Pulmonary artery endothelial cell (primary cell): ENCODE results near the gene CCDC71. TPM values are rescaled to one million over a fixed set of nuclear protein-coding genes. Genes with fewer than 3 reads are reported as not detected.

Source experiments
- DNase-seq: peaks from one replicate; pipeline ENCODE4 v3.0.0-alpha.2; 2011; ENCODE audit warnings: low read depth, low spot score
- total RNA-seq: library from RNA; depleted of rRNA; stranded (reverse); fragments of >200 nt; gene quantifications from 2 replicates; pipeline ENCODE4 v1.2.3, GENCODE V29; 2014

Gene CCDC71
- total RNA-seq = 16.1 and 20.1 TPM in 2 replicates

DNA sequence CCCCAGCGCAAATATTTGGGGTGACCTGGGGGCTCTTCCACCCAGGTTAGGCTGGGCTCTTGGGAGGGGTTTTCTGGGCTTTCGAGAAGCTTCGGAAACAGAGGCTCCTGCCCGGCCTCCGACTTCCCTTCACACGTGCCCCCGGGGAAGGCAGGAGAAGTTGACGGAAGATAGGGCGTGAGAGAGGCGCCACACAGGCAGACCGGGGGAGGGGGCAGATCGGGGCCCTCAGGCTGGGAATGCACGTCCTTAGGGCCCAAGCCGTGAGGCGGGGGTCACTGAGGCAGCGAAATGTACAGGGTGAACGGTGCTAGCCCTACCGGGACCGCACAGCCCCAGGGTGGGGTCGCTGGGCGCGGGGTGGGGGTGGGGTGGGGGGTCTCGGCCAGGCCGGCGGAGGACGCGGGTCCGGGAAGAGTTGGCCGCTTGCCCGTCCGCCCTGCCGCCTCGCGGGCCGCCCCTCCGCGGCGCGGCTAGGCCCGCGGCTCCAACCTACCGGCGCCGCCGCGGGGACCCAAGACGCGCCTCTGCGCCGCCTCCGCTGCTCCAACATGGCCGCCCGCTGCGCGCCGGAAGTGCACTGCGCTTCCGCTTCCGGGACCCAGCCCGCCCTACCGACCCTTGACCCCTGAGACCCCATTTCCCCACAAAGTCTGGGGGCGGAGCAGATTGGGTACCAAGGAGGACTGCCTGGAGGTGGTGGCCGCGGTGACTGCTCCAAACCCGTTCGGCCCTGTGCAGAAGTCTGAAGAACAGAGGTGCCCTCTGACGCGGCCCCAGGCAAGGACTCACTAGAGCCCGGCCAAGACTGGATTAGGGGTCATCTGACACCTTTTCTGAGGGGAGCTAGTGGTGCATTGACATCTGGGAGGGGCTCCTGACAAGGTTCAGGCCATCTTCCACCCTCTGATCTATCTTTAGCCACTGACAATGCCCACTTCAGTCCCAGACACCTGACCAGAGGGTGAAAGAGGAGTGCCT is at the start of gene CCDC71:
CCDC71 (minus strand) TSS at position 561 of the 981 bp plus-strand sequence. CDS start 2,123 bp downstream, outside the sequence.
- peak; percentile 26 for DNase-seq

DNA sequence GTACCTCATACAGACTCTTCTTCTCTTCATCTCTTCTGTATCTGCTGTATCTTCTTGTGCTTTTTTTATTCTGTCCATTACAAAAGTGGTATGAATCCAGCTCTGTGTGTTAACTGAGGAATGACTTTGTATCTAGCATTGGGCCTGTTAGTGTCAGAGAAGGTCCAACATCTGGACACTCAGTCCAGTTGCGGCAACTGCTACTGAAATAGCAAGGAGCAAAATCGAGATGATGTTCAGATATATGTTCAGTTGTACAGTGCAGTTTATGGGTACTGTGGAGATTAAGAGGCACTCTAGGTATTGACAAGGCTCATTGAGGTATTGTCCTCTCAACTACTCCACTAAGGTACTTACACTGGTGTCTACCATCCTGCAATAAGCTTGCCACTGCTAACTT is 47.9 kb upstream of the CCDC71 start:
- DNase-seq = no peak

DNA sequence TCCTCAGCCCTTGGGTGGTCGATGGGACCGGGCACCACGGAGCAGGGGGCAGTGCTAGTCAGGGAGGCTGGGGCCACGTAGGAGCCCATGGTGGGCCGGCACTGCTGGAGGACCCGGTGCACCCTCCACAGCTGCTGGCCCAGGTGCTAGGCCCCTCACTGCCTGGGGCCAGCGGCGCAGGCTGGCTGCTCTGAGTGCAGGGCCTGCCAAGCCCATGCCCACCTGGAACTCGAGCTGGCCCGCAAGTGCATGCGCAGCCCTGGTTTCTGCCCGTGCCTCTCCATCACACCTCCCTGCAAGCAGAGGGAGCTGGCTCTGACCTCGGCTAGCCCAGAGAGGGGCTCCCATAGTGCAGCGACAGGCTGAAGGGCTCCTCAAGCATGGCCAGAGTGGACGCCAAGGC is 47.4 kb upstream of the CCDC71 start:
- DNase-seq = no peak

DNA sequence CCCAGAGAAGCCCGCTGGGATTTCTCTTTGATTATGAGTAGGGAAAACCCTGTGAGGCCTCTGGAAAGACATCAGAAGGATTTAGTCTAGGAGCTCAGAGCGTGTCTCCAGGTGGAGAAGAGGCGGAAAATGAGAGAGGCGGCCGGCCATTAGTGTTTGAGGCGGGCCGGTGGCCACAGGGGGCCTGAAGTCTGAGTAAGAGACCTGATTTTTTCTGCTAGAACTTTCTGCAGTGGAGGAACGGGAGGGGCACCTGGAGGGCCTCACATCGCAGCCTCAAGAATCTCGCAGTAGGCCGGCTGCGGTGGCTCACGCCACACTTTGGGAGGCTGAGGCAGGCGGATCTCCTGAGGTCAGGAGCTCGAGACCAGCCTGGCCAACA is 33.8 kb upstream of the CCDC71 start:
- no peak for DNase-seq

DNA sequence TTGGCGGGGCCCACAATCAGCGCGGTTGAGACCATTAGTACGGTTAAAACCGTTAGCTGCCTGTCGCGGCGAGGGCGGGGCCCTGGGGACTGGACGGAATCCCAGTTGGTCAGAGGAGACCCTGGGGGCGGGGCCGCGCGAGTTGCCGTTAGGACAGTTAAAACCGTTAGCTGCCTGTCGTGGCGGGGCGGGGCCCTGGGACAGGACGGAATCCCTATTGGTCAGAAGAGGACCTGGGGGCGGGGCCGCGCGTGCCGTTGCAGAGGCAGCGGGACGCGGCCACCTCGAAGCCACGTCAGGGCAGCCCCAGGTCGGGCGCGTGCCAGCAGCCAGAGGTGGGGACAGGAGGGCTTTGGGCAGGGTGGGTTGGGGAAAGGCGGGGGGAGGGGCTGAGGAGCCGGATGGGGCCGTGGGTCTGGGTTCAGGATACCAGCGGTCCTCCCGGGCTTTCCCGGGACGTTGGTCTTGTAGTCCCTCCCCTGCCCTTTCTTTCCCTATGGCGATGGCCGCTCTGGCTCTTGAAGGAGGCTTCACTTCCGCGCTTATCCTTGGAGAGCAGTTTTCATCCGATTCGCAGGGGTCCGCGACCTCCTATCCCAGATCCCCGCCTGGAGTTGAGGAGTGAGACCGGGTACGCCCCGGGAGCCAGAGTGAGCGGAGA is 33.2 kb upstream of the CCDC71 start:
- peak; percentile 17 for DNase-seq

DNA sequence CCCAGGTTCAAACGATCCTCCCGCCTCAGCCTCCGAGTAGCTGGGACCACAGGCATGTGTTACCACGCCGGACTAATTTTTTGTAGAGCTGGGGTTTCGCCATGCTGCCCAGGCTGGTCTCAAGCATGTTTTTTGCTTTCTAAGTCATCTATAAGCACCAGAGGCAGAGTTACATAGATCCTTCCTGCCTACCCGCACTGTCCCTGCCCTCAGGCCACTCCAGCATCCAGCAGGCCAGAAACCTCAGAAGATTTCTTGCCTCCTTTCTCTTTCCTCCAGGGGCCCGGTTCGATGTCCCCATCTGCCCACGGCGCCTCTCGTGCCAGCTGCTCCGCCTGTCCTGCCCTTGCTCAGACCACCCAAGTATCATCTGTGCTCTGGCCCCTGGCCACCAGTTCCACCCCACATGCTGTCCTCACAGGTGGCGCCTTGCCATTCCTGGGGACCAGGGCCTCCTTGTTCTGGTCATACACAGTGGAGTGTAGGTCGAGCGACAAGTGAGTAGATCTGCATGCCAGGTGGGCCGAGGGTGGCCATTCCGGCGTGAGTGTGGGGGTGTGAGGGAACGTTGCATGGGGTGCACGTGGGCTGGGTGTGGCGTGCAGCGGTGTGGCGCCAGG is 32.6 kb upstream of the CCDC71 start:
- no peak for DNase-seq

DNA sequence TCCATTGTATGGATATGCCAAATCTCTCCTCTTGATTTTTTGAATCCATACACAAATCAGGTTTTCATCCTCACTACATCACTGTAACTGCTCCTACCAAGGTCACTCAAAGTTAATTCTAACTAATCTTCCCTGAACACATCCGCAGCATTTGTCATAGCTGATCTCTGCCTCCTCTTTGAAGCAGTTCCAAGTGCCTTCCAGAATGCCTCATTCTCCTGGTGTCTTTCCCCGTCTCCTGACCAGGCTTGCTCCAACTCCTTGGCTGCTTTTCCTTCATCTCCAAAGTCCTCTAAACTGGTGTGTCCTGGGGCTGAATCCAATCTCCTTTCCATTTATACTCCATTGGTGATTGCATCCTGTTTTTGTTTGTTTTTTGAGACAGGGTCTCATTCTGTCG is 32.0 kb upstream of the CCDC71 start:
- no peak for DNase-seq

DNA sequence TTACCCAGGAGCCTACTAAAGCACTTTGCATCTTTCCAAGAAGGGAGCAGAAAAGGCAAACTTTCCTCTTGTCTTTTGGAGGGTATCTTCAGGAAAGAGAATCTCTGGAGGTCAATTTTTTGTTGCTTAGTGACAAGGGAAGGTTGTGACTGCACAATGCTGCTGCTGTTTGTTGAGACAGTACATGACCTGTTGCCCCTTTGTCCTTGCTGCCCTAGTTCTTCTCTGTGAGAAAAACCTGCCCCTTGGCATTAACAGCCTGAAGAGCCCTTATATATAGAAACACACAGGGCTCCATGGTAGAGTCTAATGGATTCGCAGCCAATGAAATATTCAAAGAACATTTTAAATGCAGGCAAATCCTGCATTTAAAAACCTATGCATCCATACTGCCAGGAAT is 25.6 kb upstream of the CCDC71 start:
- no peak for DNase-seq

DNA sequence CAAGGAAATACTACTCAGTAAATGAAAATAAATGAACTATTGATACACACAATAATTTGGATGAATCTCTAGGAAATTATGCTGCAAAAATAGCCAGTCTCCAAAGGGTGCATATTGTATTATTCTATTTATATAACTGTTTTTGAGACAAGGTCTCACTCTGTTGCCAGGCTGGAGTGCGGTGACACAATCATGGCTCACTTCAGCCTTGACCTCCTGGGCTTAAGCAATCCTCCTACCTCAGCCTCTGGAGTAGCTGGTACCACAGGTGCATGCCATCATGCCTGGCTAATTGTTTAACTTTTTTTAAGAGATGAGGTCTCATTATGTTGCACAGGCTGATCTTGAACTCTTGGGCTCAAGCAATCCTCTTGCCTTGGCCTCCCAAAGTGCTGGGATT is 17.7 kb upstream of the CCDC71 start:
- DNase-seq = no peak

DNA sequence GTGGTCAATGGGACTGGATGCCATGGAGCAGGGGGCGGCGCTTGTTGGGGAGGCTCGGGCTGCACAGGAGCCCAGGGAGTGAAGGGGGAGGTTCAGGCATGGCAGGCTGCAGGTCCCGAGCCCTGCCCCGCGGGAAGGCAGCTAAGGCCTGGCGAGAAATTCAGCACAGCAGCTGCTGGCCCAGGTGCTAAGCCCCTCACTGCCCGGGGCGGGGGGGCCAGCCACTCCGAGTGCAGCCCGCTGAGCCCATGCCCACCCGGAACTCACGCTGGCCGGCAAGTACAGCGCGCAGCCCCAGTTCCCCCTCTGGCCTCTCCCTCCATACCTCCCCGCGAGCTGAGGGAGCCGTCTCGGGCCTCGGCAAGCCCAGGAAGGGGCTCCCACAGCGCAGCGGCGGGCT is 16.6 kb upstream of the CCDC71 start:
- DNase-seq = no peak

DNA sequence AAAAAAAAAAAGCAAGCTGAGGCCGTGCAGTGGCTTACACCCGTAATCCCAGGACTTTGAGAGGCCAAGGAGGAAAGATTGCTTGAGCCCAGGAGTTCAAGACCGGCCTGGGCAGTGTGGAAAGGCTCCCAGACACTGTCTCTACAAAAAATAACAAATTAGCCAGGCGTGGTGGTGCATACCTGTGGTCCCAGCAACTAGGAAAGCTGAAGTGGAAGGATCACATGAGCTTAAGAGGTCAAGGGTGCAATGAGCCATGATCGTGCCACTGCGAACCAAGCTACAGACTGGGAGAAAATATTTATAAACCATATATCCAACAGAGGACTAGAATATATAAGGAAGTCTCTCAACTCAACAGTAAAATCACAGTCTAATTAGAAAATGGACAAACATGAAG is 15.2 kb upstream of the CCDC71 start:
- no peak for DNase-seq

DNA sequence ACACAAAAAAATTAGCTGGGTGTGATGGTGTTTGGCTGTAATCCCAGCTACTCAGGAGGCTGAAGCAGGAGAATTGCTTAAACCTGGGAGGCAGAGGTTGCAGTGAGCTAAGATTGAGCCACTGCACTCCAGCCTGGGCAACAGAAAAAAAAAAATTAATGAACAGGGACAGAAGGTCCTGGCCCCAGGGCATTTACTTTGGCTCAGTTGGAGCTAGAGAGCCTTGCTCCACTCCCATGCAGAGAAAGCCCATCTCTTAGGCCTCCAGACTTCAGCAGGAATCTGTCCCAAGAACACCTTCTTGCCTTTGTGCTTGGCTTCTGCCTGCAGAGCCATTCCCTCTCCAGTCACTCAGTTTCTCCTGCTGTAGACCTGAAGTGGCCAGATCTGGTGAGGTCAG is 14.0 kb upstream of the CCDC71 start:
- no peak for DNase-seq

DNA sequence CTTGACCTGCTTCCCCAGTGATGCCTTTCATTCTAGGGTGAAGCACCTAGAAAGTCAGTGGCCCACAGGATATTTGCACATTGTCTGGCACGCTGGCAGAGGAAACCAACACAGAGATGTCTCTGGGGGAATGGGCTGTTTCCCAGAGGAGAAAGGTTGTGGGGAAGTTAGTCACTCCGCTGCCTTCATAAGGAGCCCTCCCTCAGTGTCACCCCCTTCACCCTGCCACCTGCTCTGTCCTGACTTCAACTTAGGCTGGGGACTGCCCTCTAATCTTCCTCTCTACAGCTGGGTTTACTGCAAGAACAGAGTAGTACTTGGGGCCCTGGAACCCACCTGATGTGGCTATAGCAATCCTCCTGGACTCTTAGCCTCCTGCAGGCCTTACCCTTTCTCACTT is 10.9 kb upstream of the CCDC71 start:
- DNase-seq = no peak

DNA sequence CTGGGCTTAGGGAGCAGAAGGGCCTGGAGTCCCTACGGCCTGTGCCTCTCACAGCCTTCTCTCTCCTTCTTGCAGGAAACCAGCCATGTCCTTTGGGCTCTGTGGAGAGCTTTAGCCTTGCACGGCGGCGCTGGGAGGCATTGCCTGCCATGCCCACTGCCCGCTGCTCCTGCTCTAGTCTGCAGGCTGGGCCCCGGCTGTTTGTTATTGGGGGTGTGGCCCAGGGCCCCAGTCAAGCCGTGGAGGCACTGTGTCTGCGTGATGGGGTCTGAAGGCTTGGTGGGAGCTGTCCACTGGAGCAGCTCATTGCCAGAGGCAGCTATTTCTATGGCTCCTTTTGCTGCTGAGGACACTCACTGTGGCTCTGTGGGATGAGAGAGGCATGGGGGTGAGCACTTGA is 9.4 kb upstream of the CCDC71 start:
- no peak for DNase-seq

DNA sequence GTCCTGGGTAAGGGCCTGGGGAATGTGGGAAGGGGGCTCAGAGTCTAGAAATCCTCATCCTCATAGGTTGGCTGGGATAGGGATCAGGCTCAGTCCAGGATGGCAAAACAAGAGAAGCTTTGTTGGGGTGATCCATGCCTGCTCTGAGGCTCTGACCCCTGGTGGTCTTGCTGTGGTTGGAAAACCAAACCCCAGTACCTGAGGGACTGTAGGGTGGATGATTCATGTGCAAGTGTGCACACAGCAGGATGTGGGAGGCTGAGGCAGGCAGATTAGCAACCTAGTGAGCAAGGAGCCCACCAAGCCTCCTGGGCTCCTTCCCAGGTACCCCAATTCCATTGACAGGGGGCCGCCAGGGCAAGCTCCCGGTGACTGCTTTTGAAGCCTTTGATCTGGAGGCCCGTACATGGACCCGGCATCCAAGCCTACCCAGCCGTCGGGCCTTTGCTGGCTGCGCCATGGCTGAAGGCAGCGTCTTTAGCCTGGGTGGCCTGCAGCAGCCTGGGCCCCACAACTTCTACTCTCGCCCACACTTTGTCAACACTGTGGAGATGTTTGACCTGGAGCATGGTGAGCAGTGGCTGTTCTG is 8.4 kb upstream of the CCDC71 start:
- no peak for DNase-seq

DNA sequence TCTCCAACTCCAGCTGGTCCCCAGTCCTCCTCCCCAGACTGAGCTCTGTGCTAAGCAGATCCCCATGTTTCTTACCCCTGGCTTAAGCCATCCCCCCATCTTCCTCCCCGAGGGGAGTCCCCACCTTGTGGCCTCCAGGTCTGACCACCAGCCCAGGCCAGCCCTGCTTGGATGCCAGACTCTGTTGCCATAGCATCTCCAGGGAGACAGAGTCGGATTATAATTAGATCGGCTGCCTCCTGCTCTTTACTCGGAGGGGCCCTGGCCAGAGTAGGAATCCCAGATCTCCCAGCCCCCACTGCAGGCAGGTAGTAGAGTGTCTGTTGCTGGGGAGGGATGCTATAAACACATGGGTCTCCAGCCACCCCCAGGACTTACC is 7.7 kb upstream of the CCDC71 start:
- DNase-seq = no peak

DNA sequence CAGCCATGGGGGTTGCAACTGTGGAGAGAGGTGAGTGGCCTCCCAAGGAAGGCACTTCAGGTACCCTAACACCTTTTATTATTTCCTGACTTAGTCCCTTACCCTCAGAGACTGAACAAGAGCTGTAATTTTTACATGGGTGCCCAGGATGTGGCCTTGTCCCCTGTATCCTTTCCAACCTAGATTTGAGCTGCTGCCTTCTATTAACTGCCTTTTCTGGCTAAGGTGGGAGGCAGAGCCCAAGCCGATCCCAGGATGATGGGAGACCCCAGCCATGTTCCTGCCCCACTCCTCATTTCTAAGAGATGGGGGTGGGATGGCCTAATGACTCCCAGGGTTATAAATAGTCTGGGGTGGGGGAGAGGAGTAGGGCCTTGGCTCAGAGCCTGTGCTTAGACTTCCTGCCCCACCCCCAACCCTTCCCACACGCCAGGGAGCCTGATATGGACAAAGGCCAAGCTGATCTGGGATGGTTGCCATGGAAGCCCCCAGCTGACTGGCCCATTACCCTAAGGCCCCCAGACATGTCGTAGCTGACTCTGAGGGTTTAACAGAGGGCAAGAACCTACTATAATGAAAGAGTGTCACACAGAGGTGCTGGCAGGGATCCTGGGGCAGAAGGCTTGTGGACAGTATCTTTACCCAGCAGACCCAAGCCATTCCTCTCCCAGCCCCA is 7.1 kb upstream of the CCDC71 start:
- DNase-seq = peak; percentile 19

DNA sequence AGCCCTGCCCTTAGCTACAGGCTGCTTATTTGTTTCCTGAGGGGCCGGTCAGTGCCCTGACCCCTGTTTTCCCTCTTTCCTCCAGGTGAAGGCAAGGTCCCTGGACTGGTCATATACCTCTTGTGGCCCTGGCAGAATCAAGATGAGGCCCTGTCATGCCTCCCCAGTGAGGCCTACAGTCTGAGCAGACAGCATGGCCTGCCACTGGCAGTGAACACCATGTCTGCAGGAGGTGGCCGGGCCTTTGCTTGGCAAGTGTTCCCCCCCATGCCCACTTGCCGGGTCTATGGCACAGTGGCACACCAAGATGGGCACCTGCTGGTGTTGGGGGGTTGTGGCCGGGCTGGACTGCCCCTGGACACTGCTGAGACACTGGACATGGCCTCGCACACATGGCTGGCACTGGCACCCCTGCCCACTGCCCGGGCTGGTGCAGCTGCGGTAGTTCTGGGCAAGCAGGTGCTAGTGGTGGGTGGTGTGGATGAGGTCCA is 6.5 kb upstream of the CCDC71 start:
- no peak for DNase-seq

DNA sequence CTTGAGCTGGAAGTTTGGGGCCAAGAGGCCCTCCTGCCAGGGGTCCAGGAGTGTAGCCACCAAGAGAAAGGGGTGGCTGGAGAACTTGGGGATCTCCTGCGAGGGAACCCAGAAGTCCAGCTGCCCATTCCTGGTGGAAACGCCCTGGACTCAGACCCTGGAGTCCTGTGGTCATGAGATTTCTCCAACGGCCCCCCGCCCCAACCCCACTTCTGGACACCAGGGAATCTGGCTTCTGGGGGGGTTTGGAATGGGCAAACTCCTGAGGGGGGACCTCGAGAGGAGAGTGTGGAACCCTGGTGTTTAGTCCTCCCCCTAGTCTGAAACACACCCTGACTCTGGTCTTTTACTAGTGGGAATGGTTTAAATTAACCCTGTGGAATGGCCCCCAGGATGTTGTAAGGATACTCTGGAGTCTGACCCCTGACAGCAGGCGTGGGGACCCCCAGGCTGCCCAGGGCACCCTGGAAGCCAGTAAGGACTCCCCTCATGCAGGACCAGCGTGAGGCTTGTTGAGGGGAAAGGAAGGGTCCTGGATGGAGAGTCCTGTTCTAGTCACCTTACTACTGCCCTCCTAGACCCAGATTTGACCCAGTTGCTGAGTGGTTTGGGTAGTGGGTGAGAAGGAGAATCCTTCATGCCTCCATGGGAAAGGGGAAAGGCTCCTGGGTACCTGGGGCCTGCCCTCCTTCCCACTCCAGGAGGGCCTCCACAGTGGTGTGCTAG is 5.8 kb upstream of the CCDC71 start:
- DNase-seq = no peak

DNA sequence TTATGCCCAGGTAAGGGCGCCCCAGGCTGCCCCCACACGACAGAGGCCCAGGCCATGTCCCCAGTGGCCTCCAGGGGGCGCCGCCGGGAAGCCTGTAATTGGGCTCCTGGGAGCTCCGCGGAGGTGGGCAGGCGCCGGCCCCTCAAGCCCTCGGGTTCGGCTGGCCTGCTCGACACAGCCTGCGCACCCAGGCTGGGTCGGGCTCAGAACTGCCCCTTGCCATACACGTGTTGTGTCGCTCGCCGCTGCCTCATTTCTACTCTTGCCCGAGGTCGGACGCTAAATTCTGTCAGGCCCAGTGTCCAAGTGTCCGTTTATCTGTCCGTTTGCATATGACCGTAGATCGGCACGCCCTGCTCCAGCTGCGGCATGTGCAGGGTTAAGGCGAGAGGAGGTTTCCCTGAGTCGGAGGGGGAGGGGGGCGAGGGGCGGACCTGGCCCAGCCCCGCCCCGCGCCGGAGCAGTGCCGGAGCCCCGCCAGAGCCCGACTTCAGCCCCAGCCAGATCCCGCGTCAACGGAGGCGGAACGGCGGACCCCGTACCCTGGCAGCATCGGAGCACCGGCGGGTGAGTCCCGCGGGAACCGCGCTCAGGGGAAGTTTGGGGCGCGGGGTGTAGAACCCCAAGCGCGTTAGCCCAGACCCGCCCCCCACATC is 5.1 kb upstream of the CCDC71 start, which contains the start of gene KLHDC8B:
KLHDC8B (plus strand) TSS at position 480 of the 656 bp plus-strand sequence. CDS start 1,172 bp downstream, outside the sequence.
- DNase-seq = peak; percentile 64
